Measurements from ENCODE around the gene SLC26A2. TPM values are rescaled to one million over a fixed set of nuclear protein-coding genes. Genes with fewer than 3 reads are reported as not detected.

SLC26A2 gene
- total RNA-seq, 1 experiment from 2014 or later: 36.3 TPM

DNA sequence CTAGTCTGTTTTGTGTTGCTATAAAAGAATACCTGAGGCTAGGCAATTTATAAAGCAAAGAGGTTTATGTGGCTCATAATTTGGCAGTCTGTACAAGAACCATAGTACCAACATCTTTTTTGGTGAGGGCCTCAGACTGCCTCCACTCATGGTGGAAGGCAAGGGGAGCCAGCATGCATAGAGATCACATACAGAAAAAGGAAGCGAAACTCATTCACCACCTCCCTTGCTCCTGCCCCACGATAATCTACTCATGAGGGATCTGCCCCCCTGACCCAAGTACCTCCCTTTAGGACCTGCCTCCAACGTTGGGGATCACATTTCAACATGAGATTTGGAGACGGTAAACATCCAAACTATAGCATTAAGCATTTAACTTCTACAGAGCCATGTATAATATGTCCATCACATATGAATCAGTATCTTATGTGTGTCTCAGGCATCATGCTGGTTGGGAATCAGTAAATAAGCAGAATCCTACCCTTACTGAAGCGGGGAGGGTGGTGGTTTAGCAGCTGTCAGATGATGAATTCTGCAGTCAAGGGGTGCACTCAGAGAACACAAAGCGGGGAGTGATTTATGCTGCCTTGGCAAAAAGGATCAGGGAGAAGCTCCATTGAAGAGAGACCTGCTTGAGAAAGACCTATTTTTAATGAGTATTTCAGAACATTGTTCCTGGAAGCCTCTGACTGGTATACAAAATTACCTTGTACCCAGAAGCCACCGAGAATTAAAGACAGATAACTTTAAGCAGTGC is 74.8 kb downstream of the SLC26A2 start:
- no peak for DNase-seq (ENCODE audit: low read depth)

DNA sequence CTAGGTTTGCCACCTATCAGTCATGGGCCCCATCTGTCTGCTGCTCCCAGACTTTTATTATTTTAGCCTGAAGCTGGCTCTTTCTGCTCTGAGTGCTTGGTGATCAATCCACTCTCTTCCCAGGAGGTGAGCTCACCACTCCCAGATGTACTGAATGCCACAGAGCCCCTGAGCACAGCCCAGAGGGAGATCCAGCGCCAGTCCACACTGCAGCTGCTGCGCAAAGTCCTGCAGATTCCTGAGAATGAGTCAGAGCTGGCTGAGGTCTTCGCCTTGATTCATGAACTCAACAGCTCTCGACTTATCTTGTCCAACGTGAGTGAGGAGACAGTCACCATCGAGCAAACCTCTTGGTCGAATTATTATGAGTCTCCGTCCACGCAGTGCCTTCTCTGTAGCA is 76.0 kb downstream of the SLC26A2 start:
- DNase-seq (ENCODE audit: low read depth): peak; percentile 100

Other genes with a start within 250 kb of the SLC26A2 start
- gene PPARGC1B, start 230.4 kb upstream of the SLC26A2 start, total RNA-seq (2014; rRNA removed): 0.63 and 1.0 TPM in 2 replicates
- 0.58 and 1.1 TPM in 2 replicates for gene PDE6A, start 16.0 kb upstream of the SLC26A2 start, total RNA-seq (2014; rRNA removed)
- gene TIGD6, start 39.9 kb downstream of the SLC26A2 start, total RNA-seq (2014; rRNA removed): 5.6 and 6.9 TPM in 2 replicates
- 49.6 and 57.9 TPM in 2 replicates for gene HMGXB3, start 40.0 kb downstream of the SLC26A2 start, total RNA-seq (2014; rRNA removed)
- 0.40 and 1.4 TPM in 2 replicates for gene CSF1R, start 125.8 kb downstream of the SLC26A2 start, total RNA-seq (2014; rRNA removed)
- gene PDGFRB, start 195.1 kb downstream of the SLC26A2 start, total RNA-seq (2014; rRNA removed): 7.9 and 8.7 TPM in 2 replicates
- gene CDX1, start 206.0 kb downstream of the SLC26A2 start, total RNA-seq (2014; rRNA removed): not detected in 2 replicates
- gene SLC6A7, start 229.3 kb downstream of the SLC26A2 start, total RNA-seq (2014; rRNA removed): not detected in 2 replicates

Measured in LHCN-M2 (cell line).